OCI-LY3 (cell line): ENCODE data around the gene VPS4B.
A peak's percentile ranks its signal among the peaks of the same experiment; 100 is the strongest.
"Not testable (repeated sequence)": the region's sequence is repeated elsewhere in the genome, so short reads cannot be mapped to it uniquely, and the experiment has no call there.

Experiments
- H2AFZ ChIP-seq: fragments of 200-600, 300-600 bp; shearing (Covaris generic); 2 replicates; pipeline ENCODE4 v1.6.0; 2014; ENCODE audit warnings: antibody characterized with exemption, low read depth, low read length
- H3K27ac ChIP-seq: fragments of 200-600, 300-600 bp; sonication (generic); 2 replicates; pipeline ENCODE4 v1.5.1; 2014; ENCODE audit warnings: mild to moderate bottlenecking, low read length, moderate library complexity, mixed read lengths
- H3K27me3 ChIP-seq: fragments of 200-600, 300-600 bp; sonication (generic); 2 replicates; pipeline ENCODE4 v1.6.1; 2014; ENCODE audit warnings: low read depth, low read length, mixed read lengths
- H3K36me3 ChIP-seq: fragments of 200-600, 300-600 bp; sonication (generic); replicated peaks from 2 replicates; pipeline ENCODE3; 2014; ENCODE audit warnings: low read depth, low read length, mixed read lengths
- H3K4me1 ChIP-seq: fragments of 300-600, 200-600 bp; sonication (generic); 2 replicates; pipeline ENCODE4 v1.6.1; 2014; ENCODE audit warnings: low read length, mixed read lengths
- H3K4me2 ChIP-seq: fragments of 200-600, 300-600 bp; sonication (generic); 2 replicates; pipeline ENCODE4 v1.6.1; 2014; ENCODE audit warnings: low read length, mixed read lengths
- H3K4me3 ChIP-seq: fragments of 300-600, 200-600 bp; sonication (generic); 2 replicates; pipeline ENCODE4 v1.5.1; 2014; ENCODE audit warnings: antibody characterized with exemption, mild to moderate bottlenecking, low read length, moderate library complexity
- H3K79me2 ChIP-seq: fragments of 300-600, 200-600 bp; shearing (Covaris generic); 2 replicates; pipeline ENCODE4 v1.6.1; 2014; ENCODE audit warnings: mild to moderate bottlenecking, low read length, mixed read lengths
- H3K9ac ChIP-seq: fragments of 300-600, 200-600 bp; shearing (Covaris generic); 2 replicates; pipeline ENCODE4 v1.6.0; 2014; ENCODE audit warnings: mild to moderate bottlenecking, low read length, moderate library complexity
- H3K9me3 ChIP-seq: fragments of 200-600, 300-600 bp; shearing (Covaris generic); 2 replicates; pipeline ENCODE4 v1.6.1; 2014; ENCODE audit warnings: low read length, mixed read lengths; ENCODE audit not compliant: insufficient read depth
- H4K20me1 ChIP-seq: fragments of 200-600, 300-600 bp; sonication (generic); 2 replicates; pipeline ENCODE4 v1.6.1; 2016; ENCODE audit warnings: low read length, mixed read lengths; ENCODE audit not compliant: insufficient read depth
- EZH2phosphoT487 ChIP-seq: fragments of 200-600 bp; shearing (Covaris generic); IDR thresholded peaks from 2 replicates; pipeline ENCODE4 v1.6.1; 2018; ENCODE audit warnings: antibody characterized with exemption, mixed run types, low read depth
- TF ChIP-seq, protein P1 (sequence below): fragments of 200-600, 300-600 bp; sonication (generic); IDR thresholded peaks from 2 replicates; pipeline ENCODE4 v1.5.1; 2014; ENCODE audit warnings: antibody characterized with exemption, low read length, low read depth

The VPS4B gene

DNA sequence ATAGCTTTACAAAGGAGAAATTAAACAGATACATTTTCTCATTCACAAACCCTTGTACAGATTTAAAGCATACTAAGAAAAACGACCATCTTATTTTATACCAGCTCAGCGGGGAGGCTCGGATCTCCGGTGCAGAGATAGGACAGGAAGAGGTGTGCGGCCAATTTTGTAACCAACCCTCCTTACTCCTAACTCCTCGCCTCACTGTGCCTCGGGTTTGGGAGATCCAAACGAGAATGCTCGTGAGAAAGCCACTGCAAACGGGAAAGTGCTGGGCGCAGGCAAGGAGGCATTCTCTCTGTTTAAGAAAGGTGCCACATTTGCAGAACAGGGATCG, 56.4 kb downstream of the VPS4B start:
- Histone ChIP-seq H3K9me3 (peaks cover 16% of the 10 kb centered on the region), H4K20me1 (peaks cover 4% of the 10 kb centered on the region; the same call in 1 of the 2 replicates), H3K27me3 (no peaks in the 10 kb centered on the region), H3K79me2 (peaks cover 20% of the 10 kb centered on the region), H2AFZ (peak overlapping the region; percentile 80), H3K4me1 (peaks cover 11% of the 10 kb centered on the region), H3K4me2 (peak overlapping the region; percentile 88), H3K27ac (no peak overlapping the region), H3K36me3 (peaks cover 34% of the 10 kb centered on the region), H3K9ac (peak overlapping the region; percentile 78), H3K4me3 (peak overlapping the region; percentile 81)
- TF ChIP-seq, protein P1, sequence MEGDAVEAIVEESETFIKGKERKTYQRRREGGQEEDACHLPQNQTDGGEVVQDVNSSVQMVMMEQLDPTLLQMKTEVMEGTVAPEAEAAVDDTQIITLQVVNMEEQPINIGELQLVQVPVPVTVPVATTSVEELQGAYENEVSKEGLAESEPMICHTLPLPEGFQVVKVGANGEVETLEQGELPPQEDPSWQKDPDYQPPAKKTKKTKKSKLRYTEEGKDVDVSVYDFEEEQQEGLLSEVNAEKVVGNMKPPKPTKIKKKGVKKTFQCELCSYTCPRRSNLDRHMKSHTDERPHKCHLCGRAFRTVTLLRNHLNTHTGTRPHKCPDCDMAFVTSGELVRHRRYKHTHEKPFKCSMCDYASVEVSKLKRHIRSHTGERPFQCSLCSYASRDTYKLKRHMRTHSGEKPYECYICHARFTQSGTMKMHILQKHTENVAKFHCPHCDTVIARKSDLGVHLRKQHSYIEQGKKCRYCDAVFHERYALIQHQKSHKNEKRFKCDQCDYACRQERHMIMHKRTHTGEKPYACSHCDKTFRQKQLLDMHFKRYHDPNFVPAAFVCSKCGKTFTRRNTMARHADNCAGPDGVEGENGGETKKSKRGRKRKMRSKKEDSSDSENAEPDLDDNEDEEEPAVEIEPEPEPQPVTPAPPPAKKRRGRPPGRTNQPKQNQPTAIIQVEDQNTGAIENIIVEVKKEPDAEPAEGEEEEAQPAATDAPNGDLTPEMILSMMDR, result no peak
- no peak for TF ChIP-seq EZH2phosphoT487

DNA sequence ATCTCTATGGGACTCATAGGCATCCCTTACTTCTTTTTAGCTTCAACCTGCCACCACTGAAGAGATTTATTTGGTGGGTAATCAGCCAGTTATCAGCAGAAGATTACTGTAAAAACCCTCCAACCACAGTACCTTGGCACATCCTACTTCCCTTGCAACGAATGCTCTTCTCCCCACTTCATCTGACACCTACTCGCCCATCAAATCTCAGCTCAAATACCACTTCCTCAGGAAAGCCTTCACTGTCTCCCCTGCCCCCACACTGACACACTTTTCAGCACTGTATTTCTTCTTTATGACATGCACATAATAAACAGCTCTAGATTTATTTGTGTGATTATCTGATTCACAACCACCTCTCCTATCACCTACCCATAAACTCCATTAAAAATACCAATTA, 58.3 kb downstream of the VPS4B start:
- H3K36me3 ChIP-seq, result peaks cover 40% of the 10 kb centered on the region

DNA sequence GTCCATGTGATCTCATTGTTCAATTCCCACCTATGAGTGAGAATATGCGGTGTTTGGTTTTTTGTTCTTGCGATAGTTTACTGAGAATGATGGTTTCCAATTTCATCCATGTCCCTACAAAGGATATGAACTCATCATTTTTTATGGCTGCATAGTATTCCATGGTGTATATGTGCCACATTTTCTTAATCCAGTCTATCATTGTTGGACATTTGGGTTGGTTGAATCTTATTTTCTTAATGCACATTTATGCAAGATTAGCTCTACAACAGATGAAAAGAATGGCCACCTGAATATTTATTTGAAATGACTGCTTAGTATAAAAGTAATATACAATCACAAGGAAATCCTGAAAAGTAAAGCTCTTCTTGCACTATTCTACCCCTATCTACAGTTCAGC, 58.9 kb downstream of the VPS4B start:
- H3K4me3 ChIP-seq, H3K9me3 ChIP-seq, H3K27me3 ChIP-seq, H3K9ac ChIP-seq, H3K27ac ChIP-seq, H3K4me2 ChIP-seq, H2AFZ ChIP-seq, H4K20me1 ChIP-seq: not testable (repeated sequence)
- H3K4me1 ChIP-seq, result peaks cover 11% of the 10 kb centered on the region
- peaks cover 20% of the 10 kb centered on the region for H3K79me2 ChIP-seq
- peaks cover 34% of the 10 kb centered on the region for H3K36me3 ChIP-seq

More for the DNA sequence above, 58.3 kb downstream of the VPS4B start:
- no peaks in the 10 kb centered on the region for H3K27me3 ChIP-seq
- TF ChIP-seq, protein P1, result no peak
- no peak for TF ChIP-seq EZH2phosphoT487
- peaks cover 11% of the 10 kb centered on the region for H3K4me1 ChIP-seq
- H2AFZ ChIP-seq, result no peak overlapping the region
- H3K9me3 ChIP-seq, result peaks cover 7% of the 10 kb centered on the region; the same call in 1 of the 2 replicates
- H3K4me3 ChIP-seq, result no peak overlapping the region
- no peak overlapping the region for H3K27ac ChIP-seq
- H4K20me1 ChIP-seq, result peaks cover 4% of the 10 kb centered on the region; the same call in 1 of the 2 replicates
- peaks cover 20% of the 10 kb centered on the region for H3K79me2 ChIP-seq
- no peak overlapping the region for H3K4me2 ChIP-seq
- H3K9ac ChIP-seq, result no peak overlapping the region

DNA sequence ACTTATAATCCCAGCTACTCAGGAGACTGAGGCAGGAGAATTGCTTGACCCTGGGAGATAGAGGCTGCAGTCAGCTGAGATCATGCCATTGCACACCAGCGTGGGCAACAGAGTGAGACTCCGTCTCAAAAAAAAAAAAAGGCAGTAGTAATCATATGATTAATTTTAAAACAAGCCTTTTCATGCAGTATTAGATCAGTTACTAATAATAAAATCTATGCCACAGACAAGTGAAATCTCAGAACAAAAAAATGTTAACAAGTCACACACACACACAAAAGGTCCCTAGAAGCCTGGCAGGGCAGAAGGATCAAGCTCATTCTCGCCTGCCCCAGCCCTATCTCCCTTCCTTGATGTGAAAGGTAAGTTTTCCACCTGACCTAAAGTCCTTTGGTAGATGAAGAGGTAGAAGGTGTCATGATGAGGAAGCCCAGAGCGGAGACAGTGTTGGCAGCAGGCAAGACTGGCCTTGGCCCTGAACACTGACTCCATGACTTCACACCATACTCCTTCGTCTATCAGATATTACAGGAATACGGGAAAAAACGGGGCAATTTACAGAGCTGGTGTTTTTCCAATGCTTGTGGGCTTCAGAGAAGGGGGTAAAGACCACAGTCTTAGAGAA, 65.9 kb downstream of the VPS4B start:
- Histone ChIP-seq H2AFZ (no peak overlapping the region), H3K79me2 (no peaks in the 10 kb centered on the region), H3K9ac (no peak overlapping the region), H3K4me2 (no peak overlapping the region), H3K27me3 (no peaks in the 10 kb centered on the region), H3K36me3 (peaks cover 38% of the 10 kb centered on the region), H3K9me3 (no peaks in the 10 kb centered on the region), H4K20me1 (no peaks in the 10 kb centered on the region), H3K4me1 (no peaks in the 10 kb centered on the region), H3K4me3 (no peak overlapping the region), H3K27ac (no peak overlapping the region)
- TF ChIP-seq EZH2phosphoT487, result no peak
- TF ChIP-seq, protein P1, result no peak

DNA sequence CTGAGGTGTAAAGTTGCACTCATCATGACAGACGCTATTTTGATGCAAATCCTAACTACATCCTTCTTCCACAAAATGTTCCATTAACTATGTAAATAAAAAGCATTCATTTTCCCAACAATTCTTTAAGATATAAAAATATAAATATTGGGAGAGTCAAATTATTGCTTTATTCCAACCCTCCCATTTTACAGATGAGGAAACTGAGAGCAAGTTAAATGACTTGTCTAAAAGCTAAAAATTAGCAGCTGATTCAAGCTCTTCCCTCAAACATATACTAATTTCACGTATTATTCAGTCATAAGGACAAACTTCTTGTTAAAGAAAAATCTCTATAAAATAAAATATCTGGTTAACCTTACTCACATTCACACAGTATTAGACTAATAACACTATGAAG, 72.0 kb downstream of the VPS4B start:
- Histone ChIP-seq H3K36me3 (peaks cover 57% of the 10 kb centered on the region), H3K4me1 (peaks cover 11% of the 10 kb centered on the region), H3K27me3 (no peaks in the 10 kb centered on the region), H3K4me3 (no peak overlapping the region), H3K9me3 (no peaks in the 10 kb centered on the region), H3K4me2 (no peak overlapping the region), H2AFZ (no peak overlapping the region), H3K79me2 (no peaks in the 10 kb centered on the region), H3K9ac (no peak overlapping the region), H4K20me1 (no peaks in the 10 kb centered on the region), H3K27ac (no peak overlapping the region)
- TF ChIP-seq EZH2phosphoT487, result no peak
- TF ChIP-seq, protein P1, result no peak
